ENCODE data around the gene PAPLN.
"Not testable (repeated sequence)": the region's sequence is repeated elsewhere in the genome, so short reads cannot be mapped to it uniquely, and the experiment has no call there.

- TF ChIP-seq ZFX (IDR thresholded peaks at IDR 0.05); CTCF (conservative IDR thresholded peaks at IDR 0.05): not testable (repeated sequence)
Measured at GRCh38 chr14:73309207-73309606, 71.9 kb downstream of the PAPLN start.

Measured in C4-2B (cell line).